HG02610 (cell line): ENCODE results near the gene CYSLTR1.
"Not testable (repeated sequence)": the region's sequence is repeated elsewhere in the genome, so short reads cannot be mapped to it uniquely, and the experiment has no call there.

Experiments
- ATAC-seq: cut with Tn5 transposase; IDR thresholded peaks from one replicate; pipeline ENCODE4 v1.9.1; 2021; ENCODE audit warnings: mild to moderate bottlenecking, moderate library complexity; ENCODE audit not compliant: unreplicated experiment

Gene CYSLTR1

DNA sequence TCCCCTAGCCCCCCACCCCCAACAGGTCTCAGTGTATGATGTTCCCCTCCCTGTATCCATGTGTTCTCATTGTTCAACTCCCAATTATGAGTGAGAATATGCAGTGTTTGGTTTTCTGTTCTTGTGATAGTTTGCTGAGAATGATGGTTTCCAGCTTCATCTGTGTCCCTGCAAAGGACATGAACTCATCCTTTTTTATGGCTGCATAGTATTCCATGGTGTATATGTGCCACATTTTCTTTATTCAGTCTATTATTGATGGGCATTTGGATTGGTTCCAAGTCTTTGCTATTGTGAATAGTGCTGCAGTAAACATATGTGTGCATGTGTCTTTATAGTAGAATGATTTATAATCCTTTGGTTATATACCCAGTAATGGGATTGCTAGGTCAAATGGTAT is 101.4 kb downstream of the CYSLTR1 start:
- ATAC-seq, result not testable (repeated sequence)
